ENCODE data around the gene PLB1.

DNA sequence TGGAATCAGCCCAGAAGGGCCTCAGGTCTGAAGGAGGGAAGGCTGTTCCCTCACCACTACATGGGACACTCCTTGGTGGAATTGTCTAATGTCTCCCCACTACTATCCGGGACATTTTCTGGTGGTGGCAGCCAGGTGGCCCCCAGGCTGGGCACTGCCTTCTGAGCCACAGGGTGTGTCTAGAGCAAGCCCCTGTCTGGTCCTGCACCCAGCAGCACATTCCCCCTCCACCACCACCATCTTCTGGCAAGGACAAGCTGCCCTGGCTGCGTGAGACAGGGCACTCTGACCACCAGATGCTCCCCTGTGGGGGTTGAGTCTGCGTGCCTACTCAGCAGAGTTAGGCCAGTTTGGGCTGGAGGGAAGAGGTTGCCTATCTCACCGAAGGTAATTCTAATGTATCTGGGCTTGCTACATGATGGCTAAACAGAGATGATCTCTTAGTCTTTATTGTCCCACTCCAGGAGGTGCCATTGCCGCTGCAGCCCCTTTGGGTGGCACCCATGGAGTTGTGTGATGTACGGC lies 106.3 kb downstream of the PLB1 start:
- TF ChIP-seq, protein P1, sequence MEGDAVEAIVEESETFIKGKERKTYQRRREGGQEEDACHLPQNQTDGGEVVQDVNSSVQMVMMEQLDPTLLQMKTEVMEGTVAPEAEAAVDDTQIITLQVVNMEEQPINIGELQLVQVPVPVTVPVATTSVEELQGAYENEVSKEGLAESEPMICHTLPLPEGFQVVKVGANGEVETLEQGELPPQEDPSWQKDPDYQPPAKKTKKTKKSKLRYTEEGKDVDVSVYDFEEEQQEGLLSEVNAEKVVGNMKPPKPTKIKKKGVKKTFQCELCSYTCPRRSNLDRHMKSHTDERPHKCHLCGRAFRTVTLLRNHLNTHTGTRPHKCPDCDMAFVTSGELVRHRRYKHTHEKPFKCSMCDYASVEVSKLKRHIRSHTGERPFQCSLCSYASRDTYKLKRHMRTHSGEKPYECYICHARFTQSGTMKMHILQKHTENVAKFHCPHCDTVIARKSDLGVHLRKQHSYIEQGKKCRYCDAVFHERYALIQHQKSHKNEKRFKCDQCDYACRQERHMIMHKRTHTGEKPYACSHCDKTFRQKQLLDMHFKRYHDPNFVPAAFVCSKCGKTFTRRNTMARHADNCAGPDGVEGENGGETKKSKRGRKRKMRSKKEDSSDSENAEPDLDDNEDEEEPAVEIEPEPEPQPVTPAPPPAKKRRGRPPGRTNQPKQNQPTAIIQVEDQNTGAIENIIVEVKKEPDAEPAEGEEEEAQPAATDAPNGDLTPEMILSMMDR (IDR thresholded peaks at IDR 0.05) = no peak
- no peak for TF ChIP-seq POLR2A (IDR thresholded peaks at IDR 0.05)

Measured in esophagus squamous epithelium (tissue), 4 donors.